GM23338 (cell line): ENCODE measurements around the gene PFKFB1.

Experiments used
- CTCF ChIP-seq, 2 experiments: fragments of 200-600 bp in 1 of 2; sonication (generic) in 1 of 2; conservative IDR thresholded peaks; 2 replicates each; pipeline versions ENCODE4 v1.5.1 to v1.6.1; 2016 to 2017; ENCODE audit warnings: antibody characterized with exemption in 2 of 2, low read depth in 2 of 2, mild to moderate bottlenecking in 2 of 2, moderate library complexity in 1 of 2
- POLR2AphosphoS5 ChIP-seq: IDR thresholded peaks from 2 replicates; pipeline ENCODE4 v1.6.1; 2016; ENCODE audit warnings: antibody characterized with exemption, low read depth
- STAT1 ChIP-seq: IDR thresholded peaks from one replicate; pipeline ENCODE4 v1.6.1; 2016; ENCODE audit warnings: antibody characterized with exemption; ENCODE audit not compliant: unreplicated experiment

DNA sequence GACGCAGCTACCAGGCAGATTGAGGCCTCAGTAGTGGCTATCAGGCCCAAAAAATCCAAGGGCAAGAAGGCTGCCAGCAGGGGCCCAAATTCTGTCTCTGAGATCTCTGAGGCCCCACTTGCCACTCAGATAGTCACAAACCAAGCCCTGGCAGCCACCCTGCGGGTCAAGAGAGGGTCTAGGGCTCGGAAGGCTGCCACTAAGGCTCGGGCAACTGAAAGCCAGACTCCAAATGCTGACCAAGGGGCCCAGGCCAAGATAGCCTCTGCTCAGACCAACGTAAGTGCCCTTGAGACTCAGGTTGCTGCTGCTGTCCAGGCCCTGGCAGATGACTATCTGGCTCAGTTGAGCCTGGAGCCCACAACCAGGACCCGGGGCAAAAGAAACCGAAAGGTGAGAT is 70.6 kb downstream of the PFKFB1 start:
- TF ChIP-seq CTCF (conservative IDR thresholded peaks at IDR 0.05; ENCODE audit: low read depth in 2 of 2) = no peak
- TF ChIP-seq POLR2AphosphoS5 = no peak
- TF ChIP-seq STAT1 = no peak
